ENCODE measurements around the gene NCAPH2. TPM values are rescaled to one million over a fixed set of nuclear protein-coding genes. Genes with fewer than 3 reads are reported as not detected.
A peak's percentile ranks its signal among the peaks of the same experiment; 100 is the strongest.

The NCAPH2 gene
- total and polyA plus RNA-seq, 2 of the 8 experiments (the other 6 are each of a cell fraction or from before 2014, with no cell fraction given), result 62.2 to 81.6 TPM

DNA sequence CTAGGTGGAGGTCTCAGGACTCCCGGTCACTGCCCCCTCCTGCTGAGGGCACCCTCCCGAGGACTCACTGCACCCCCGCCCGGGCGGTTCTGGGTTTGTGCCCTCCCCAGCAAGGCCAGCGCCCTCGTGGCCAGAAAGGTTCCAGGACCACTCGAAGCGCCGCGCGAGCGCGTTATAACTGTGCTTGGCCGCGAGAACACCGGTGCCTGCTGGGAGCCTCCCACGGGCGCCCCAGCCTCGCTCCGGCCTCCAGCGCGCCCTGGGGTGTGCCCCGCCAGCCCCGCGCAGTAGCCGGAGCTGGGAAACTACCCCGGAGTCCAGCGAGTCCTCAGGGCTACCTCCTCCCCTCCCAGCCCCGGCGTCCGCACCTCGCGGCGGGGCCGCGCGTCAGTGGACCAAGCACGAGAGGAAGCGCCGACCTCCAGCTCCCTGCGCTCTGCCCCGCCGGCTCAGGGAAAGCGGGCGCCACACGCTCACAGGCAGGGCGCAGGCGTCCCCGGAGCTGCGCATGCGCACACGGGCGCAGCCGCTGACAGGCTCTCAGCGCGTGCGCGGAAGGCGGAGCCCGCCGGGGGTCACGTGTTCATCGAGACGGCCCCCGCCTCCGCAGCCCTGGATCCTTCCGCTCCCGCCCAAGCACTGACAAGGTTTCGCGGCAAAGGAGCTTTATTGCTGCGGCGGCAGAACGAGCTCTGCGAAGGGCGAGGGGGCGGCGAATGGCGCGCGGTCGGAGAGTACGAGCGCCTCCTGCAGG lies 17.3 kb downstream of the NCAPH2 start, which contains the start of gene SCO2:
Gene SCO2, minus strand, starts transcription at position 495 of the 754 bp plus-strand sequence. CDS start 1,187 bp downstream, outside the sequence.
- Histone ChIP-seq H4K20me1 (replicated peaks in 1 of 2; ENCODE audit: control insufficient read depth in 1 of 2, insufficient read depth in 2 of 2, low read length in 2 of 2) (peaks cover 5 to 25% of the 10 kb centered on the region in 2 experiments), H2BK12ac (ENCODE audit: low read depth, low read length) (no peak within 1 kb of the TSS), H3K4me3 (ENCODE audit: extremely low read depth in 1 of 4, insufficient read depth in 2 of 4, low read depth in 3 of 4, low read length in 4 of 4) (peak within 1 kb of the TSS; percentile 63 to 78 (median 67)), H3K36me3 (ENCODE audit: control insufficient read depth in 2 of 4, insufficient read depth in 4 of 4, low read length in 3 of 4) (peaks cover 4 to 16% (median 11%) of the 10 kb centered on the region in 4 experiments; a peak in 6 of 8 replicates), H3K4ac (replicated peaks; ENCODE audit: insufficient read length, low read depth, low read length) (peak within 1 kb of the TSS; percentile 91), H2BK20ac (ENCODE audit: low read length) (no peak within 1 kb of the TSS), H3K23me2 (ENCODE audit: low read depth, low read length) (peaks cover 17% of the 10 kb centered on the region; the same call in 1 of the 2 replicates), H3K27me3 (replicated peaks in 1 of 4; ENCODE audit: control insufficient read depth in 3 of 4, extremely low read depth in 1 of 4, insufficient read depth in 3 of 4, low read length in 3 of 4) (peaks cover 20 to 37% (median 30%) of the 10 kb centered on the region in 4 experiments), H3K4me1 (replicated peaks in 1 of 4; ENCODE audit: control insufficient read depth in 3 of 4, insufficient read depth in 4 of 4, low read length in 3 of 4) (peaks cover 0 to 13% (median 6%) of the 10 kb centered on the region in 4 experiments; a peak in 5 of 7 replicates), H2AK5ac (ENCODE audit: low read depth, low read length) (0 out of 2 replicates have a peak within 1 kb of the TSS, but pooled peaks have one; percentile 55), H3K9ac (replicated peaks in 1 of 4; ENCODE audit: extremely low read depth in 1 of 4, low read depth in 3 of 4, low read length in 3 of 4) (peak within 1 kb of the TSS; percentile 6 to 76 (median 67)), H2BK15ac (ENCODE audit: low read length) (no peak within 1 kb of the TSS), H3K14ac (ENCODE audit: insufficient read length) (no peak within 1 kb of the TSS), H3K4me2 (ENCODE audit: insufficient read depth in 1 of 2, low read depth in 2 of 2, low read length in 2 of 2) (peak within 1 kb of the TSS; percentile 70 to 88), H4K5ac (ENCODE audit: insufficient read length, low read depth, low read length) (peak within 1 kb of the TSS; percentile 70), H2AFZ (ENCODE audit: low read length) (no peak within 1 kb of the TSS), H2BK5ac (ENCODE audit: low read depth, low read length) (peak within 1 kb of the TSS; percentile 85; the same call in 1 of the 2 replicates), H4K91ac (replicated peaks; ENCODE audit: insufficient read length, low read length) (peak within 1 kb of the TSS; percentile 81), H3K79me1 (ENCODE audit: low read depth, low read length) (no peaks in the 10 kb centered on the region), H3K23ac (ENCODE audit: insufficient read length) (no peak within 1 kb of the TSS), H3K18ac (ENCODE audit: extremely low read depth, low read length) (peak within 1 kb of the TSS; percentile 60), H2BK120ac (replicated peaks; ENCODE audit: low read depth, low read length) (no peak within 1 kb of the TSS), H3K79me2 (ENCODE audit: control insufficient read depth in 1 of 2, insufficient read depth in 2 of 2, low read length in 2 of 2) (no peaks in the 10 kb centered on the region), H3K56ac (replicated peaks; ENCODE audit: insufficient read length, low read depth, low read length) (no peak within 1 kb of the TSS), H3K27ac (ENCODE audit: low read depth, low read length) (no peak within 1 kb of the TSS; the same call in 1 of the 2 replicates), H4K8ac (ENCODE audit: extremely low read depth, insufficient read depth, low read length) (peak within 1 kb of the TSS; percentile 80), H3K9me3 (ENCODE audit: insufficient read depth in 2 of 2, low read depth in 1 of 2, low read length in 1 of 2) (no peaks in the 10 kb centered on the region)
- no peak for FAIRE-seq
- ChIA-PET CTCF (ENCODE audit: partially characterized antibody) (interaction anchor here (0.6 to 3.4 kb wide), 30 partner anchors 8 to 277 kb away, joined by 3 to 36 read pairs (median 4); partner anchors contain the start of genes DENND6B, KLHDC7B, LMF2 and NCAPH2), POLR2A (ENCODE audit: partially characterized antibody) (interaction anchor here (0.6 to 3.0 kb wide), 17 partner anchors 9 to 85 kb away, joined by 3 to 32 read pairs (median 4); partner anchors contain the start of genes LMF2, NCAPH2 and SYCE3)
- 0% methylated on average over 55 of the region's 84 CpGs; no CpG with 5 or more reads in 1 of the 2 experiments for WGBS, 2 experiments (ENCODE audit: extremely low coverage in 1 of 2, insufficient coverage in 1 of 2, insufficient read length in 1 of 2, insufficient replicate concordance in 2 of 2, low coverage in 1 of 2, low lambda C conversion rate in 2 of 2, missing lambda C conversion rate in 1 of 2)
- DNase-seq (ENCODE audit: low read depth in 1 of 2, low spot score in 2 of 2), result peak; percentile 89 to 96
- TF ChIP-seq RFX5 (IDR thresholded peaks at IDR 0.05; ENCODE audit: borderline replicate concordance, low read depth, low read length) (no peak), SIRT6 (IDR thresholded peaks at IDR 0.05; ENCODE audit: low read length) (no peak), RNF2 (IDR thresholded peaks at IDR 0.05; ENCODE audit: borderline replicate concordance, low read depth, low read length, missing control alignments, poor library complexity, severe bottlenecking) (no peak), POLR2A (IDR thresholded peaks at IDR 0.05; ENCODE audit: control extremely low read depth in 1 of 2, low read depth in 2 of 2, low read length in 2 of 2) (0 out of 3 replicates have a peak, but pooled peaks of 1 of the 2 experiments have one; percentile 33), TAF1 (IDR thresholded peaks at IDR 0.05; ENCODE audit: low read depth, low read length) (peak; percentile 65; the same call in 1 of the 2 replicates), CREB1 (IDR thresholded peaks at IDR 0.05) (peak; percentile 36; the same call in 1 of the 2 replicates), SUZ12 (IDR thresholded peaks at IDR 0.05; ENCODE audit: low read length) (no peak), ASH2L (IDR thresholded peaks at IDR 0.05; ENCODE audit: low read length) (no peak)
- TF ChIP-seq, protein P1, sequence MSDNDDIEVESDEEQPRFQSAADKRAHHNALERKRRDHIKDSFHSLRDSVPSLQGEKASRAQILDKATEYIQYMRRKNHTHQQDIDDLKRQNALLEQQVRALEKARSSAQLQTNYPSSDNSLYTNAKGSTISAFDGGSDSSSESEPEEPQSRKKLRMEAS (IDR thresholded peaks at IDR 0.05), result peak; percentile 84
- TF ChIP-seq, protein P2, sequence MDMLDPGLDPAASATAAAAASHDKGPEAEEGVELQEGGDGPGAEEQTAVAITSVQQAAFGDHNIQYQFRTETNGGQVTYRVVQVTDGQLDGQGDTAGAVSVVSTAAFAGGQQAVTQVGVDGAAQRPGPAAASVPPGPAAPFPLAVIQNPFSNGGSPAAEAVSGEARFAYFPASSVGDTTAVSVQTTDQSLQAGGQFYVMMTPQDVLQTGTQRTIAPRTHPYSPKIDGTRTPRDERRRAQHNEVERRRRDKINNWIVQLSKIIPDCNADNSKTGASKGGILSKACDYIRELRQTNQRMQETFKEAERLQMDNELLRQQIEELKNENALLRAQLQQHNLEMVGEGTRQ (IDR thresholded peaks at IDR 0.05; ENCODE audit: low read length), result peak; percentile 95

Data from H1 (cell line).